ENCODE data around the gene CFAP57. TPM values are rescaled to one million over a fixed set of nuclear protein-coding genes. Genes with fewer than 3 reads are reported as not detected.

The CFAP57 gene
- total RNA-seq, 2 donors from 2014 or later = 0.12 TPM; not detected in 1

DNA sequence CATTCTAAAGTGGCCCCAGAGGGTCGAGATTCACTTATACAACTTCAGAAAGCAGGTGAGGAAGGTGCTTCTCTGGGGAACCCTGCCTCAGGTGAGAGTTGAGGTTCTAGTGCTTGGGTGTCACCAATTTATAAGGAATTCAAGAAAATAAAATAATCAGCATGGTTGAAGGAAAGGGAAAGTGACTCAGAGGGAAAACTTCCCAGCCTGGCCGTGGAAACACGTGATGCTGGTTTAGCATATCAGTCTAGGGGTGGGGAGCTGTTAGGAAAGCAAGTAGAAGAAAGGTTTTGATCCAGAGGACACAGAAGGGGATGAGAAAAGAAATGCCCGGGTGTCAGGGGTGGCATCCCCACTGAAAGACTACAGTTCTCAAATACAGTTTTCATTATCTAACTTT is 59.9 kb downstream of the CFAP57 start:
- H3K9me3 ChIP-seq = no peaks in the 10 kb centered on the region
- peaks cover 0 to 36% of the 10 kb centered on the region in 2 donors for H3K4me1 ChIP-seq
- TF ChIP-seq CTCF (IDR thresholded peaks at IDR 0.05) = no peak
- H3K27me3 ChIP-seq = no peaks in the 10 kb centered on the region
- peak overlapping the region in 1 of 2 donors; percentile 64 for H3K27ac ChIP-seq
- no peak overlapping the region for H3K4me3 ChIP-seq
- no peaks in the 10 kb centered on the region for H3K36me3 ChIP-seq
- DNase-seq (ENCODE audit: low spot score) = peak; percentile 68

GRCh38 chr1:43232482-43232881 is 60.4 kb downstream of the CFAP57 start:
- peak; percentile 47 for DNase-seq (ENCODE audit: low spot score)
- TF ChIP-seq CTCF (IDR thresholded peaks at IDR 0.05) = no peak
- Histone ChIP-seq H3K27ac (peak overlapping the region in 1 of 2 donors; percentile 64), H3K36me3 (no peaks in the 10 kb centered on the region), H3K27me3 (no peaks in the 10 kb centered on the region), H3K4me3 (no peak overlapping the region), H3K9me3 (no peaks in the 10 kb centered on the region), H3K4me1 (peaks cover 0 to 36% of the 10 kb centered on the region in 2 donors)

DNA sequence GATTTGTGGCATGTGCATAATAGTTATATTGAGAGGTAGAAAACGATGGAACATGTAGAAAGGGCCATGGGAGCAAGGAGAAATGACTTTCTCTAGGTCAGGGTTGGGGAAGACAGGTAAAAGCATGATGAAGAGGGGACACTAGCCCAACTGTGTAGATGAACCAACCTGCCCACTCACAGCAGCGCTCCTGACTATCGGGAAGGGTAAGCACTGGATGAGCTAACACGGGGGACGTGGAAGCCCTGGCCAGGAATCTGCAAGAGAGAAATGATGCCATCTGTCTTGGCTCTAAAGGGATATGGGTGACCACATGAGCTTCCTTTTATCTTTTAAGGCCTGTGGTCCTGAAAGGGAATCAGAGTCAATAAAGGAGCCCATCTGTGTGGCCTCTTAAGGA is 61.5 kb downstream of the CFAP57 start:
- Histone ChIP-seq H3K27ac (no peak overlapping the region), H3K27me3 (no peaks in the 10 kb centered on the region), H3K36me3 (no peaks in the 10 kb centered on the region), H3K4me3 (no peak overlapping the region), H3K4me1 (peaks cover 0 to 41% of the 10 kb centered on the region in 2 donors), H3K9me3 (no peaks in the 10 kb centered on the region)
- TF ChIP-seq CTCF (IDR thresholded peaks at IDR 0.05) = no peak
- peak; percentile 13 for DNase-seq (ENCODE audit: low spot score)

DNA sequence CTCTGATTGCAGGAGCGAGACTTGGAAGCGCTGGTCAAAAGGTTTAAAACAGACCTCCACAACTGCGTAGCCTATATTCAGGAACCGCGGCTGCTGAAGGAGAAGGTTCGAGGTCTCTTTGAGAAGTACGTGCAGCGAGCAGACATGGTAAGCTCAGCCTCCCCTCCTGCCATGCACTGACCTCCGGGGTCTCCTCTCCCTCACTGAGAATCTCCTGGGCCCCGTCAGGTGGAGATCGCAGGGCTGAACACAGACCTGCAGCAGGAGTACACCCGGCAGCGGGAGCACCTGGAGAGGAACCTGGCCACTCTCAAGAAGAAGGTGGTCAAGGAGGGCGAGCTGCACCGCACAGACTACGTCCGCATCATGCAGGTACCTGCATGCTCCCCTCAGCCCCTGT is 62.1 kb downstream of the CFAP57 start:
- H3K4me1 ChIP-seq = peaks cover 0 to 47% of the 10 kb centered on the region in 2 donors
- H3K27me3 ChIP-seq = no peaks in the 10 kb centered on the region
- H3K27ac ChIP-seq = no peak overlapping the region
- DNase-seq (ENCODE audit: low spot score) = no peak
- no peak for TF ChIP-seq CTCF (IDR thresholded peaks at IDR 0.05)
- no peaks in the 10 kb centered on the region for H3K9me3 ChIP-seq
- H3K4me3 ChIP-seq = no peak overlapping the region
- no peaks in the 10 kb centered on the region for H3K36me3 ChIP-seq

- no peaks in the 10 kb centered on the region for H3K27me3 ChIP-seq
- H3K4me1 ChIP-seq = peaks cover 0 to 55% of the 10 kb centered on the region in 2 donors
- no peak overlapping the region for H3K4me3 ChIP-seq
- H3K9me3 ChIP-seq = no peaks in the 10 kb centered on the region
- no peak for TF ChIP-seq CTCF (IDR thresholded peaks at IDR 0.05)
- H3K27ac ChIP-seq = peak overlapping the region; percentile 58 to 82
- peak; percentile 38 for DNase-seq (ENCODE audit: low spot score)
- H3K36me3 ChIP-seq = no peaks in the 10 kb centered on the region
These were observed 62.9 kb downstream of the CFAP57 start for GRCh38 chr1:43235040-43235439.

DNA sequence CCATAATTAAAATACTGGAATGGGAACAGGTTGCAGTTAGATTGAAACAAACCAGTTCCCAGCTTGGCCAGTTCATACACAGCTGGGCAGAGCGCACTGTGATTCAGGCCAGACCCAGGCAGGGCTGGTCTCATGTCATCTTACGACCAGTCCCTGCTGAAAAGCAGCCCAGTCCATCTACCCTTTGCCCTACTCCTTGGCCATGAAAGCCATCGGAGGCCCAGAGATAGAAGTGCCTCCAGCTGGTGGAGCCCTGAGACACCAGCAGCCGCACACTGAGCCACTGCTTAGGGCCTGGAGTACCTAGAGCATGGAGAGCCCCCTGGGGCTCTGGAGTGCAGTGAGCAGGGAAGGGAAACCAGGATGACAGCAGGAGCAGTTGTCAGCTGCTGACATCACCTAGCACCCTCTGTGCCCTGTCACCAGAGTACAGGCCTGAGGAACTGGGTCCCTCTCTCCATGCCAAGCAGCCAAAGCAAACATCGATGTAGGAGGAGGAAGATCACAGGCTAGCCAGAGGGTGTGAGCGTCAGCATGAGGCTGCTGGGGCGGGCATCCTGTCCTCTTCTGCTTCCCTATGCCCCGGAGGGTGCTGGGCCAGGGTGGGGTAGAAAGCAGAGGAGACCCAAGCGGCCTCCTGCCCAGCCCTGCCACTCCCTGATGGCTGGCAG is 63.5 kb downstream of the CFAP57 start:
- no peaks in the 10 kb centered on the region for H3K9me3 ChIP-seq
- H3K4me3 ChIP-seq = no peak overlapping the region
- peak overlapping the region; percentile 58 to 82 for H3K27ac ChIP-seq
- peak; percentile 55 for DNase-seq (ENCODE audit: low spot score)
- no peaks in the 10 kb centered on the region for H3K27me3 ChIP-seq
- peaks cover 0 to 55% of the 10 kb centered on the region in 2 donors for H3K4me1 ChIP-seq
- TF ChIP-seq CTCF (IDR thresholded peaks at IDR 0.05) = no peak
- H3K36me3 ChIP-seq = no peaks in the 10 kb centered on the region
